OCI-LY3 (cell line): ENCODE measurements around the gene PAPSS2.

Source experiments
- H2AFZ ChIP-seq: fragments of 200-600, 300-600 bp; shearing (Covaris generic); 2 replicates; pipeline ENCODE4 v1.6.0; 2014; ENCODE audit warnings: antibody characterized with exemption, low read depth, low read length
- H3K27ac ChIP-seq: fragments of 200-600, 300-600 bp; sonication (generic); 2 replicates; pipeline ENCODE4 v1.5.1; 2014; ENCODE audit warnings: mild to moderate bottlenecking, low read length, moderate library complexity, mixed read lengths
- H3K27me3 ChIP-seq: fragments of 200-600, 300-600 bp; sonication (generic); 2 replicates; pipeline ENCODE4 v1.6.1; 2014; ENCODE audit warnings: low read depth, low read length, mixed read lengths
- H3K36me3 ChIP-seq: fragments of 200-600, 300-600 bp; sonication (generic); replicated peaks from 2 replicates; pipeline ENCODE3; 2014; ENCODE audit warnings: low read depth, low read length, mixed read lengths
- H3K4me1 ChIP-seq: fragments of 300-600, 200-600 bp; sonication (generic); 2 replicates; pipeline ENCODE4 v1.6.1; 2014; ENCODE audit warnings: low read length, mixed read lengths
- H3K4me2 ChIP-seq: fragments of 200-600, 300-600 bp; sonication (generic); 2 replicates; pipeline ENCODE4 v1.6.1; 2014; ENCODE audit warnings: low read length, mixed read lengths
- H3K4me3 ChIP-seq: fragments of 300-600, 200-600 bp; sonication (generic); 2 replicates; pipeline ENCODE4 v1.5.1; 2014; ENCODE audit warnings: antibody characterized with exemption, mild to moderate bottlenecking, low read length, moderate library complexity
- H3K79me2 ChIP-seq: fragments of 300-600, 200-600 bp; shearing (Covaris generic); 2 replicates; pipeline ENCODE4 v1.6.1; 2014; ENCODE audit warnings: mild to moderate bottlenecking, low read length, mixed read lengths
- H3K9ac ChIP-seq: fragments of 300-600, 200-600 bp; shearing (Covaris generic); 2 replicates; pipeline ENCODE4 v1.6.0; 2014; ENCODE audit warnings: mild to moderate bottlenecking, low read length, moderate library complexity
- H3K9me3 ChIP-seq: fragments of 200-600, 300-600 bp; shearing (Covaris generic); 2 replicates; pipeline ENCODE4 v1.6.1; 2014; ENCODE audit warnings: low read length, mixed read lengths; ENCODE audit not compliant: insufficient read depth
- H4K20me1 ChIP-seq: fragments of 200-600, 300-600 bp; sonication (generic); 2 replicates; pipeline ENCODE4 v1.6.1; 2016; ENCODE audit warnings: low read length, mixed read lengths; ENCODE audit not compliant: insufficient read depth
- EZH2phosphoT487 ChIP-seq: fragments of 200-600 bp; shearing (Covaris generic); IDR thresholded peaks from 2 replicates; pipeline ENCODE4 v1.6.1; 2018; ENCODE audit warnings: antibody characterized with exemption, mixed run types, low read depth
- TF ChIP-seq, protein P1 (sequence below): fragments of 200-600, 300-600 bp; sonication (generic); IDR thresholded peaks from 2 replicates; pipeline ENCODE4 v1.5.1; 2014; ENCODE audit warnings: antibody characterized with exemption, low read length, low read depth

The PAPSS2 gene

GRCh38 chr10:87646935-87647334 is 12.7 kb upstream of the PAPSS2 start:
- H4K20me1 ChIP-seq: no peaks in the 10 kb centered on the region
- no peak overlapping the region for H3K4me3 ChIP-seq
- no peak overlapping the region for H3K27ac ChIP-seq
- no peaks in the 10 kb centered on the region for H3K79me2 ChIP-seq
- H3K27me3 ChIP-seq: no peaks in the 10 kb centered on the region
- no peak overlapping the region for H2AFZ ChIP-seq
- TF ChIP-seq, protein P1, sequence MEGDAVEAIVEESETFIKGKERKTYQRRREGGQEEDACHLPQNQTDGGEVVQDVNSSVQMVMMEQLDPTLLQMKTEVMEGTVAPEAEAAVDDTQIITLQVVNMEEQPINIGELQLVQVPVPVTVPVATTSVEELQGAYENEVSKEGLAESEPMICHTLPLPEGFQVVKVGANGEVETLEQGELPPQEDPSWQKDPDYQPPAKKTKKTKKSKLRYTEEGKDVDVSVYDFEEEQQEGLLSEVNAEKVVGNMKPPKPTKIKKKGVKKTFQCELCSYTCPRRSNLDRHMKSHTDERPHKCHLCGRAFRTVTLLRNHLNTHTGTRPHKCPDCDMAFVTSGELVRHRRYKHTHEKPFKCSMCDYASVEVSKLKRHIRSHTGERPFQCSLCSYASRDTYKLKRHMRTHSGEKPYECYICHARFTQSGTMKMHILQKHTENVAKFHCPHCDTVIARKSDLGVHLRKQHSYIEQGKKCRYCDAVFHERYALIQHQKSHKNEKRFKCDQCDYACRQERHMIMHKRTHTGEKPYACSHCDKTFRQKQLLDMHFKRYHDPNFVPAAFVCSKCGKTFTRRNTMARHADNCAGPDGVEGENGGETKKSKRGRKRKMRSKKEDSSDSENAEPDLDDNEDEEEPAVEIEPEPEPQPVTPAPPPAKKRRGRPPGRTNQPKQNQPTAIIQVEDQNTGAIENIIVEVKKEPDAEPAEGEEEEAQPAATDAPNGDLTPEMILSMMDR: no peak
- no peak for TF ChIP-seq EZH2phosphoT487
- H3K9ac ChIP-seq: no peak overlapping the region
- H3K4me1 ChIP-seq: peaks cover 20% of the 10 kb centered on the region
- no peaks in the 10 kb centered on the region for H3K9me3 ChIP-seq
- no peak overlapping the region for H3K4me2 ChIP-seq
- H3K36me3 ChIP-seq: no peaks in the 10 kb centered on the region

DNA sequence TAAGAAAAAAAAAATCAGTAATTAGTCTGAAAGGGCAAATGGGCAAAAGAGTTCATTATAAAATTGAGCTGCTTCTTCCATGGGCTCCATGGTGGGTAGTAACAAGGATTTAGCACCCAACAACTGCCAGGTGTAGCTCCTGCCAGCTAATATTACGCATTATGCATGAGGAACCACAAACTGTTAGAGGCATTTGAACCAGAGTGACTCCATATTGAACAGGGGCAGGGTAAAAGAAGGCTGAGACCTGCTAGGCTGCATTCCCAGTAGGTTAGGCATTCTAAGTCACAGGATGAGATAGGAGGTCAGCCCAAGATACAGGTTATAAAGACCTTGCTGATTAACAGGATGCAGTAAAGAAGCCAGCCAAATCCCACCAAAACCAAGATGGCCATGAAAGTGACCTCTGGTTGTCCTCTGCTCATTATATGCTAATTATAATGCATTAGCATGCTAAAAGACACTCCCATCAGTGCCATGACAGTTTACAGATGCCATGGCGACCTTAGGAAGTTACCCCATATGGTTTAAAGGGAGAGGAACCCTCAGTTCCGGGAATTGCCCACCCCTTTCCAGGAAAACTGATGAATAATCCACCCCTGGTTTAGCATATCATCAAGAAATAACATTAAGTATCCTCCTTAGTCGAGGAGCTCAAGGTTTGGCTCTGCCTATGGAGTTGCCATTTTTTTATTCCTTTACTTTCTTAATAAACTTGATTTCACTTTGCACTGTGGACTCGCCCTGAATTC is 8.7 kb upstream of the PAPSS2 start:
- no peak for TF ChIP-seq EZH2phosphoT487
- TF ChIP-seq, protein P1: no peak
- Histone ChIP-seq H4K20me1 (no peaks in the 10 kb centered on the region), H3K27ac (no peak overlapping the region), H3K79me2 (no peaks in the 10 kb centered on the region), H3K36me3 (no peaks in the 10 kb centered on the region), H3K9me3 (no peaks in the 10 kb centered on the region), H3K27me3 (no peaks in the 10 kb centered on the region), H3K9ac (no peak overlapping the region), H3K4me3 (no peak overlapping the region), H3K4me2 (no peak overlapping the region), H3K4me1 (no peaks in the 10 kb centered on the region), H2AFZ (no peak overlapping the region)

- Histone ChIP-seq H3K27me3 (no peaks in the 10 kb centered on the region), H3K4me3 (no peak overlapping the region), H3K9ac (no peak overlapping the region), H3K36me3 (no peaks in the 10 kb centered on the region), H3K4me2 (no peak overlapping the region), H3K79me2 (no peaks in the 10 kb centered on the region), H4K20me1 (no peaks in the 10 kb centered on the region), H3K9me3 (no peaks in the 10 kb centered on the region), H3K27ac (no peak overlapping the region), H2AFZ (no peak overlapping the region), H3K4me1 (no peaks in the 10 kb centered on the region)
- TF ChIP-seq, protein P1: no peak
- TF ChIP-seq EZH2phosphoT487: no peak
Observed at GRCh38 chr10:87651801-87652200, 7.9 kb upstream of the PAPSS2 start.

DNA sequence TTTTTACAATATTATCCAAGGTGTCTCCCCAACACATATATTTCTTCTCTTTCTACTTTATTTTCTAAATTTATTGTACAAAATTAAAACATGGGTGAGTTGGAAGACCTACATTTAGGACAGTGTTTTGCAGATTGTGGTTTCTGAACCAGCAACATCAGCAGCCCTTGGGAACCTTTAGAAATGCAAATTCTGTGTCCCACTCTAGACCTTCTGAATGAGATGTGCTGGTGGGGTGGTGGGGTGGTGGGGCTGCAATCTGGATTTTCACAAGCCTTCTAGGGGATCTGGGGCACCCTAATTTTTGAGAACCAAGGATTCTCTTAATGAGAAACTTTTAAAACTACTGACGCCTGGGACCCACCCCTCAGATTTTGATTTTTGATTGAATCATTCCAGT is 7.4 kb upstream of the PAPSS2 start:
- Histone ChIP-seq H3K36me3 (no peaks in the 10 kb centered on the region), H2AFZ (no peak overlapping the region), H3K9me3 (no peaks in the 10 kb centered on the region), H3K27me3 (no peaks in the 10 kb centered on the region), H3K4me2 (no peak overlapping the region), H4K20me1 (no peaks in the 10 kb centered on the region), H3K4me3 (no peak overlapping the region), H3K79me2 (no peaks in the 10 kb centered on the region), H3K9ac (no peak overlapping the region), H3K4me1 (no peaks in the 10 kb centered on the region), H3K27ac (no peak overlapping the region)
- TF ChIP-seq, protein P1: no peak
- TF ChIP-seq EZH2phosphoT487: no peak
